ENCODE results near the gene FAM163A.

DNA sequence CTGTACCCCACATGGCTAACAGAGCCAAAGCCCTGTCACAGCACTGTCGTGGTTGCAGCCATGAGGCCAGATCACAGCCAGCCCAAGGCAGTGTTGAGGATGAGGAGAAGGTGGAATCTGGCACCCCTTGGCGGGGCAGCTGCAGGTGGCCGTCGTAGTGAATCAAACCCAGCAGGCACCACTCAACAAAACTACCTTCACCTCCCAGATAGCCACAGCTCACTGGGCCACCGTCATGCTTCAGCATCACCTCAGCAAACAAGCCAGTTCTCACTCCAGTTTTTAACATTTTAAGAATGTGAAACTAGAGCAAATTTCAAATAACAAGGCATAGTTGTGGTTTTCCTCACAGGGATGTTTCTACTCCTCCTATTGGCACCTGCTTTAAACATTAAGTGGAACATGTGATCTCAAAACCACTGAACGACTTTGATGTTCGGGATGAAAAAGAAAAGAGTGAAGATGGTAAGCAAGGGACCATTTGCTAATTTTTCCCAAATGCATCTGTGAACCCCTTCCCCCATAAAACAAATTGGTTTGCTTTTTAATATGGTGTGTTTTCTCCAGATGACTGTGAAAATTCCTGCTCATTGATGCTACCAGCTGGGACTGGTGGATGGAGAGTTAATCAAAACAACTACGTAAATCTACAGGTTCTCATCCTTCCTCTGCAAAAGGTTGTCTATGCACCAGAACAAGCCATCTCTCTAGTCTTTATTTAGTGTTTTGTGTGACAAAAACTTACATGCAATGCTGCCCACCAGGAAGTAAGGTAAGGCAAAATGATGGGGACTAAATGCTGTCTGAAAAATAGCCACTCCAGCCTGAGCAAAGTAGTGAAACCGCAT, 89.0 kb downstream of the FAM163A start:
- TF ChIP-seq, protein P1, sequence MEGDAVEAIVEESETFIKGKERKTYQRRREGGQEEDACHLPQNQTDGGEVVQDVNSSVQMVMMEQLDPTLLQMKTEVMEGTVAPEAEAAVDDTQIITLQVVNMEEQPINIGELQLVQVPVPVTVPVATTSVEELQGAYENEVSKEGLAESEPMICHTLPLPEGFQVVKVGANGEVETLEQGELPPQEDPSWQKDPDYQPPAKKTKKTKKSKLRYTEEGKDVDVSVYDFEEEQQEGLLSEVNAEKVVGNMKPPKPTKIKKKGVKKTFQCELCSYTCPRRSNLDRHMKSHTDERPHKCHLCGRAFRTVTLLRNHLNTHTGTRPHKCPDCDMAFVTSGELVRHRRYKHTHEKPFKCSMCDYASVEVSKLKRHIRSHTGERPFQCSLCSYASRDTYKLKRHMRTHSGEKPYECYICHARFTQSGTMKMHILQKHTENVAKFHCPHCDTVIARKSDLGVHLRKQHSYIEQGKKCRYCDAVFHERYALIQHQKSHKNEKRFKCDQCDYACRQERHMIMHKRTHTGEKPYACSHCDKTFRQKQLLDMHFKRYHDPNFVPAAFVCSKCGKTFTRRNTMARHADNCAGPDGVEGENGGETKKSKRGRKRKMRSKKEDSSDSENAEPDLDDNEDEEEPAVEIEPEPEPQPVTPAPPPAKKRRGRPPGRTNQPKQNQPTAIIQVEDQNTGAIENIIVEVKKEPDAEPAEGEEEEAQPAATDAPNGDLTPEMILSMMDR (conservative IDR thresholded peaks at IDR 0.05; ENCODE audit: low read length), result no peak
- TF ChIP-seq EZH2phosphoT487 (IDR thresholded peaks at IDR 0.05; ENCODE audit: borderline replicate concordance), result no peak
